Erythroblast (primary cell): ENCODE data around the gene STON1.

Experiments
- GATA1 ChIP-seq: IDR thresholded peaks from 2 replicates; pipeline ENCODE4 v1.6.1; 2011; ENCODE audit warnings: low read depth, mild to moderate bottlenecking, control low read depth, low read length, moderate library complexity
- POLR2A ChIP-seq: IDR thresholded peaks from 2 replicates; pipeline ENCODE4 v1.6.1; 2011; ENCODE audit warnings: mild to moderate bottlenecking, low read length

DNA sequence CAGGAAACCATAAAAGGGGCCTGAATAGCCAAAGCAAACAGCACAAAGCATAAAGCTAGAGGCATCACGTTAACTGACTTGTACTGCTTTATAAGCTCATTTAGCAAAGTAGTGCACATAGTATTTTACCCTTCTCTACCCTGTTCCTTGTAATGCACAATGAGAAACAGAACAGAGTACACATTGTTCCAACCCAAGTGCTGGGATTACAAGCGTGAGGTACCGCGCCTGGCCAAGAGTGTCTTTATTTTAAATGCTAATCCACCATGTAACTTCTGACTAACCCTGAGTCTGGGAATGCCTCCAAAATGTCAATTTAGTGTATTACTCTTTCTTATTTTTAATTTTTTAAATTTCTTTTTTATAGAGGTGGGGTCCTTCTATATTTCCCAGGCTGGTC lies 46.4 kb upstream of the STON1 start:
- TF ChIP-seq POLR2A (no peak), GATA1 (no peak)
